HL-60 (cell line): ENCODE data around the gene GNA14.

Experiments used
- DNase-seq, 2 experiments: peaks; one replicate each; pipeline ENCODE4 v3.0.0-alpha.2; 2010 to 2020; ENCODE audit warnings: low read depth in 1 of 2, low spot score in 1 of 2
- H3K27ac ChIP-seq: fragments of 250-450 bp; sonication (Bioruptor Pico); replicated peaks from 2 replicates; pipeline ENCODE4 v1.5.1; 2020; ENCODE audit warnings: mild to moderate bottlenecking, moderate library complexity
- H3K27me3 ChIP-seq: fragments of 250-450 bp; sonication (Bioruptor Pico); 2 replicates; pipeline ENCODE4 v1.5.1; 2021; ENCODE audit warnings: mild to moderate bottlenecking, moderate library complexity; ENCODE audit not compliant: insufficient read depth, poor library complexity, severe bottlenecking
- H3K4me3 ChIP-seq: replicated peaks from 2 replicates; pipeline ENCODE4 v1.5.1; 2011; ENCODE audit warnings: mild to moderate bottlenecking, control low read depth, low read length; ENCODE audit not compliant: insufficient read depth
- CTCF ChIP-seq: IDR thresholded peaks from one replicate; pipeline ENCODE4 v1.5.1; 2011; ENCODE audit warnings: low read length, control low read depth, inconsistent platforms; ENCODE audit not compliant: insufficient read depth
- GABPA ChIP-seq: IDR thresholded peaks from 2 replicates; pipeline ENCODE4 v1.6.1; 2012; ENCODE audit warnings: low read depth
- POLR2AphosphoS5 ChIP-seq: IDR thresholded peaks from 2 replicates; pipeline ENCODE4 v1.6.1; 2012; ENCODE audit warnings: low read depth
- REST ChIP-seq: IDR thresholded peaks from 2 replicates; pipeline ENCODE4 v1.6.1; 2012; ENCODE audit warnings: low read depth; ENCODE audit not compliant: insufficient replicate concordance
- SPI1 ChIP-seq: IDR thresholded peaks from 2 replicates; pipeline ENCODE4 v1.6.1; 2012; ENCODE audit warnings: low read depth, mild to moderate bottlenecking, borderline replicate concordance

The GNA14 gene

GRCh38 chr9:77604316-77604715, 43.8 kb downstream of the GNA14 start:
- no peak overlapping the region for H3K4me3 ChIP-seq
- TF ChIP-seq REST (no peak), POLR2AphosphoS5 (no peak), SPI1 (no peak), CTCF (no peak), GABPA (no peak)
- no peaks in the 10 kb centered on the region for H3K27me3 ChIP-seq
- DNase-seq = no peak
- no peak overlapping the region for H3K27ac ChIP-seq

- TF ChIP-seq CTCF (no peak), GABPA (no peak), REST (no peak), POLR2AphosphoS5 (no peak), SPI1 (no peak)
- Histone ChIP-seq H3K27me3 (no peaks in the 10 kb centered on the region), H3K27ac (no peak overlapping the region), H3K4me3 (no peak overlapping the region)
- no peak for DNase-seq
Observed at GRCh38 chr9:77602852-77603251, 45.3 kb downstream of the GNA14 start.

- H3K27ac ChIP-seq = no peak overlapping the region
- DNase-seq = no peak
- no peak overlapping the region for H3K4me3 ChIP-seq
- no peaks in the 10 kb centered on the region for H3K27me3 ChIP-seq
- TF ChIP-seq CTCF = no peak
Observed at GRCh38 chr9:77601476-77602099, 46.5 kb downstream of the GNA14 start.

- DNase-seq = no peak
- Histone ChIP-seq H3K4me3 (no peak overlapping the region), H3K27me3 (no peaks in the 10 kb centered on the region), H3K27ac (no peak overlapping the region)
- no peak for TF ChIP-seq POLR2AphosphoS5
- no peak for TF ChIP-seq CTCF
- no peak for TF ChIP-seq GABPA
- no peak for TF ChIP-seq SPI1
- TF ChIP-seq REST = no peak
Observed at GRCh38 chr9:77600810-77601209, 47.3 kb downstream of the GNA14 start.
